Hepatocyte (in vitro differentiated cells): ENCODE measurements around the gene SIRT2. TPM values are rescaled to one million over a fixed set of nuclear protein-coding genes. Genes with fewer than 3 reads are reported as not detected.

Experiments used
- DNase-seq: peaks from one replicate; pipeline ENCODE4 v3.0.0-alpha.2; 2016; ENCODE audit warnings: low spot score
- H2AFZ ChIP-seq: fragments of 200-600 bp; sonication (generic); 2 replicates; pipeline ENCODE4 v1.6.0; 2016; ENCODE audit warnings: antibody characterized with exemption, mild to moderate bottlenecking
- H3K27ac ChIP-seq: fragments of 200-600 bp; sonication (generic); 2 replicates; pipeline ENCODE4 v1.5.1; 2016; ENCODE audit warnings: mild to moderate bottlenecking
- H3K27me3 ChIP-seq: fragments of 200-600 bp; sonication (generic); 2 replicates; pipeline ENCODE4 v1.6.1; 2016
- H3K36me3 ChIP-seq: fragments of 200-600 bp; sonication (generic); replicated peaks from 2 replicates; pipeline ENCODE4 v1.5.1; 2016; ENCODE audit warnings: low read depth; ENCODE audit not compliant: insufficient read depth
- H3K4me1 ChIP-seq: fragments of 200-600 bp; sonication (generic); 2 replicates; pipeline ENCODE4 v1.5.1; 2016; ENCODE audit warnings: mild to moderate bottlenecking, moderate library complexity; ENCODE audit not compliant: insufficient read depth
- H3K4me2 ChIP-seq: fragments of 200-600 bp; sonication (generic); 2 replicates; pipeline ENCODE4 v1.6.0; 2016
- H3K4me3 ChIP-seq: fragments of 200-600 bp; sonication (generic); 2 replicates; pipeline ENCODE4 v1.5.1; 2016; ENCODE audit warnings: mild to moderate bottlenecking
- H3K79me2 ChIP-seq: fragments of 200-600 bp; sonication (generic); 2 replicates; pipeline ENCODE4 v1.6.0; 2017; ENCODE audit warnings: mild to moderate bottlenecking
- H3K9me2 ChIP-seq: fragments of 200-600 bp; sonication (generic); replicated peaks from 2 replicates; pipeline ENCODE4 v1.6.0; 2017; ENCODE audit warnings: mild to moderate bottlenecking; ENCODE audit not compliant: insufficient read depth
- H3K9me3 ChIP-seq: fragments of 200-600 bp; sonication (generic); 2 replicates; pipeline ENCODE4 v1.5.1; 2016; ENCODE audit warnings: low read depth, mild to moderate bottlenecking
- H4K20me1 ChIP-seq: fragments of 200-600 bp; sonication (generic); 2 replicates; pipeline ENCODE4 v1.6.0; 2016; ENCODE audit warnings: mild to moderate bottlenecking; ENCODE audit not compliant: insufficient read depth, poor library complexity, severe bottlenecking
- EZH2 ChIP-seq: fragments of 200-600 bp; sonication (generic); IDR thresholded peaks from 2 replicates; pipeline ENCODE4 v1.6.1; 2016; ENCODE audit warnings: antibody characterized with exemption, mild to moderate bottlenecking, borderline replicate concordance
- EZH2phosphoT487 ChIP-seq: fragments of 200-600 bp; sonication (generic); IDR thresholded peaks from one replicate; pipeline ENCODE4 v1.6.1; 2018; ENCODE audit warnings: antibody characterized with exemption, mild to moderate bottlenecking, low read depth, moderate library complexity; ENCODE audit not compliant: unreplicated experiment, severe bottlenecking
- WGBS: methylation state at CpG from one replicate; pipeline ENCODE4 v1.1.6; 2016; ENCODE audit warnings: low lambda C conversion rate; ENCODE audit errors: missing lambda C conversion rate; 5-methylcytosine and 5-hydroxymethylcytosine counted together
- polyA plus RNA-seq: library from polyadenylated mRNA; unstranded; fragments of >200 nt; fragmentation: Nextera tagmentation; extraction: Ambion mirVana; gene quantifications from 2 replicates; pipeline ENCODE4 v1.2.1, GENCODE V29; 2016
- total RNA-seq: library from RNA; depleted of rRNA; stranded (reverse); fragments of >200 nt; gene quantifications from 2 replicates; pipeline ENCODE4 v1.2.3, GENCODE V29; 2014
- TF ChIP-seq, protein P1 (sequence below): fragments of 200-600 bp; sonication (generic); IDR thresholded peaks from 2 replicates; pipeline ENCODE4 v1.5.1; 2016; ENCODE audit warnings: antibody characterized with exemption, mild to moderate bottlenecking; ENCODE audit not compliant: poor library complexity

Gene SIRT2
- total and polyA plus RNA-seq, 2 experiments from 2014 or later = 52.1 to 75.9 TPM

DNA sequence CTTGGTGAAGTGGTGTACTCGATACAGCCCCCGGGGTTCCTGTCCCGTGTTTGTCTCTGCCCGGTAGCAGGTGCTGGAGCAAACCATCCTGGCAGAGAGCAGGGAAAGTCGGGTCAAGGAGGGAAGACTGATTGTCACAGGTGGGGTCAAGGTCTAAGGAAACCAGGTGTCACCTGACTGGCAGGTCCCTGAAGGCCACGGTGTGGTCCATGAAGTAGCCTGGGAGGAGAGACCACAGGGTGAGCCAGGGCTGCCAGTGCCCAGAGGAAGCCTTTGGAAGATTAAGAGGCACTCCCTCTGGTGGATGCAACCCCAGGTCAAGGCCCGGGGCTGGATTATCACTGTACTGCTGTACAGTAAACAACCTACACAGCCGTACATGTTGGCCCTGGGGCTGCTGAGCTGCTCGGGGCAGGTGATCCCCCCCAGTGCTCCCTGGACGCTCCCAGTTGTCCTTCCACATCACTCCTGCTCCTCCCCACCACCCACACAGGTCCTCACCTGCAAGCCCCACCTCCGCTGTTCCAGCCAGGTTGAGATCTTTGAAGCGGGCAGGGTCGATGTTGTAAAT, 18.6 kb upstream of the SIRT2 start:
- WGBS = 79% methylated on average over 13 of the region's 13 CpGs
- H3K4me2 ChIP-seq = no peak overlapping the region
- H4K20me1 ChIP-seq = no peaks in the 10 kb centered on the region
- peak; percentile 43 for DNase-seq
- no peak overlapping the region for H3K27ac ChIP-seq
- H3K9me2 ChIP-seq = no peaks in the 10 kb centered on the region
- no peaks in the 10 kb centered on the region for H3K36me3 ChIP-seq
- H3K79me2 ChIP-seq = no peaks in the 10 kb centered on the region
- H3K4me3 ChIP-seq = no peak overlapping the region
- H3K27me3 ChIP-seq = no peaks in the 10 kb centered on the region
- TF ChIP-seq, protein P1, sequence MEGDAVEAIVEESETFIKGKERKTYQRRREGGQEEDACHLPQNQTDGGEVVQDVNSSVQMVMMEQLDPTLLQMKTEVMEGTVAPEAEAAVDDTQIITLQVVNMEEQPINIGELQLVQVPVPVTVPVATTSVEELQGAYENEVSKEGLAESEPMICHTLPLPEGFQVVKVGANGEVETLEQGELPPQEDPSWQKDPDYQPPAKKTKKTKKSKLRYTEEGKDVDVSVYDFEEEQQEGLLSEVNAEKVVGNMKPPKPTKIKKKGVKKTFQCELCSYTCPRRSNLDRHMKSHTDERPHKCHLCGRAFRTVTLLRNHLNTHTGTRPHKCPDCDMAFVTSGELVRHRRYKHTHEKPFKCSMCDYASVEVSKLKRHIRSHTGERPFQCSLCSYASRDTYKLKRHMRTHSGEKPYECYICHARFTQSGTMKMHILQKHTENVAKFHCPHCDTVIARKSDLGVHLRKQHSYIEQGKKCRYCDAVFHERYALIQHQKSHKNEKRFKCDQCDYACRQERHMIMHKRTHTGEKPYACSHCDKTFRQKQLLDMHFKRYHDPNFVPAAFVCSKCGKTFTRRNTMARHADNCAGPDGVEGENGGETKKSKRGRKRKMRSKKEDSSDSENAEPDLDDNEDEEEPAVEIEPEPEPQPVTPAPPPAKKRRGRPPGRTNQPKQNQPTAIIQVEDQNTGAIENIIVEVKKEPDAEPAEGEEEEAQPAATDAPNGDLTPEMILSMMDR = peak; percentile 21
- TF ChIP-seq EZH2phosphoT487 (no peak), EZH2 (no peak)
- H3K9me3 ChIP-seq = no peaks in the 10 kb centered on the region
- H3K4me1 ChIP-seq = no peaks in the 10 kb centered on the region
- H2AFZ ChIP-seq = no peak overlapping the region

DNA sequence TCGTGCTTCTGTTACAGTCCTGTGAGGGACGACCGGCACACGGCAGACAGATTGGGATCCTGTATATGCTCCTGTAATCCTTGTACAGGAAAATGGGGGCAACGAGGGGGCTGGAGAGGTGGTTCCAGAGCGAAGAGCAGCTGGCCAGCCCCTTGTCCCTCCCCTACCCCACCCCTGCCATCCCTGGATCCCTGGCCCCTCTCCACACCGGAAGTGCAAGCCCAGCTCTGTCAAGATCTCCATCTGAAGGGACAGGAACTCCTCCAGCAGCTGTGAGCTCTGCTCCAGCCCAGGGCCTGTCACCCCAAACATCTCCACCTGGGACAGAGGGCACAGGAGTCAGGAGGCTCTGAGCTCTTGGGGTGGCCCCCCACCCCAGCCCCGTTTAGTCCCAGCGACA, 18.1 kb upstream of the SIRT2 start:
- no peaks in the 10 kb centered on the region for H3K36me3 ChIP-seq
- H3K9me3 ChIP-seq = no peaks in the 10 kb centered on the region
- WGBS = 87% methylated on average over 5 of the region's 9 CpGs
- H2AFZ ChIP-seq = no peak overlapping the region
- H3K4me3 ChIP-seq = no peak overlapping the region
- no peak overlapping the region for H3K27ac ChIP-seq
- DNase-seq = no peak
- H4K20me1 ChIP-seq = no peaks in the 10 kb centered on the region
- no peak overlapping the region for H3K4me2 ChIP-seq
- no peaks in the 10 kb centered on the region for H3K4me1 ChIP-seq
- no peaks in the 10 kb centered on the region for H3K79me2 ChIP-seq
- TF ChIP-seq EZH2 = no peak
- TF ChIP-seq, protein P1 = no peak
- TF ChIP-seq EZH2phosphoT487 = no peak
- H3K27me3 ChIP-seq = no peaks in the 10 kb centered on the region
- H3K9me2 ChIP-seq = no peaks in the 10 kb centered on the region

DNA sequence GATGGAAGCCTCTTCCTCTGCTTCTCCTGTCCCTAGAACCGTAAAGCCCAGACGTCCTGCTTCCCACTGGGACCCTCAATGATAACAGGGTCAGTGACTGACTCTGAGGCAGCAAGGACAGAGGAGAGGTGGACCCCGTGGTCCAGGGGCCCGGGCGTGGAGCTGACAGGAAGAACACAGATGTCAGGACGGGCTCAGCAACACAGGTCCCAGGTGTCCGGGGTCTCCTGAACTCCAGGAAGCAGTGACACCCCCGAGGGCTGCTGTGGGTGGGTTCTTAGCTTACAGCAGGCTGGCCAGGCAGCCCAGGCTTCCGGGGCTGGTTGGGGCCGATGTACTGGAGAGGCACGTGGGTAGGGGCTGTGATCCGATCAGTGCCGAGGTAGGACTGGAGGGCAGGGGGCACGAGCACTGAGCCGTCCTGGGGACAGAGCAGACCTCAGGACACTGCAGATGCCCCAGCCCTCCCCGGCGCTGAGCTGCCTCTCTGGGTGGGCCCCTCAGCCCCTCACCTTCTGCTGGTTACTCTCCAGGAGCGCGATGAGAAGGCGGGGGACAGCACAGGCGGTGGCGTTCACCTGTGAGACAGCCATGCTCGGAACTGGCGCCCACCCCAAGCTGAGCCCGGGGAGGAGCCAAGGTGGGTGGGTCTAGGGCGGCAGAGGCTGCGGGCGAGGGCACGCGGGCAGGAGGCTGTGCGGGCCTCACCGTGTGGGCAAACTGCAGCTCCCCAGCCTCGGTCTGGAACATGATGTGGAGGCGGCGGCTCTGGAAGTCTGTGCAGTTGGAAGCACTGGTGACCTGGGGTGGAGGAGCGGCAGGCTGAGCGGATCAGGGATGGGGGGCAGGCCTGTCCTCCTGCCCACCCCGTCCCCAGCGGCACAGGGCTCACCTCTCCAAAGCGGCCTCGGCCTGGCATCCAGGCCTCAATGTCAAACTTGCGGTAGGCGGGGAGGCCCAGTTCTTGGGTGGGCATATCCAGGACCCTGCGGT, 16.2 kb upstream of the SIRT2 start:
- WGBS = 92% methylated on average over 40 of the region's 44 CpGs
- Histone ChIP-seq H3K27ac (no peak overlapping the region), H2AFZ (no peak overlapping the region), H3K4me1 (no peaks in the 10 kb centered on the region), H3K27me3 (no peaks in the 10 kb centered on the region), H3K4me3 (no peak overlapping the region), H3K9me3 (no peaks in the 10 kb centered on the region), H4K20me1 (no peaks in the 10 kb centered on the region), H3K36me3 (no peaks in the 10 kb centered on the region), H3K4me2 (no peak overlapping the region), H3K79me2 (no peaks in the 10 kb centered on the region), H3K9me2 (no peaks in the 10 kb centered on the region)
- no peak for TF ChIP-seq EZH2phosphoT487
- TF ChIP-seq, protein P1 = no peak
- no peak for TF ChIP-seq EZH2
- DNase-seq = no peak
